Uterus (tissue), 2 donors: ENCODE results near the gene PTPRD.

Experiments
- POLR2A ChIP-seq, 2 donors: fragments of 450-650 bp; IDR thresholded peaks; one replicate each; pipeline ENCODE4 v1.6.1; 2016; ENCODE audit warnings: antibody characterized with exemption in 2 of 2, mild to moderate bottlenecking in 1 of 2, moderate library complexity in 1 of 2
- TF ChIP-seq, protein P1 (sequence below), 4 experiments: fragments of 200-600 bp in 2 of 4; fragments of 450-650 bp in 2 of 4; sonication (generic) in 2 of 4; IDR thresholded peaks; one replicate each; pipeline ENCODE4 v1.5.1; 2016 to 2019; ENCODE audit warnings: antibody characterized with exemption in 4 of 4, mild to moderate bottlenecking in 2 of 4, moderate library complexity in 1 of 4

GRCh38 chr9:8766096-8766495 lies 1846.7 kb downstream of the PTPRD start:
- TF ChIP-seq, protein P1, sequence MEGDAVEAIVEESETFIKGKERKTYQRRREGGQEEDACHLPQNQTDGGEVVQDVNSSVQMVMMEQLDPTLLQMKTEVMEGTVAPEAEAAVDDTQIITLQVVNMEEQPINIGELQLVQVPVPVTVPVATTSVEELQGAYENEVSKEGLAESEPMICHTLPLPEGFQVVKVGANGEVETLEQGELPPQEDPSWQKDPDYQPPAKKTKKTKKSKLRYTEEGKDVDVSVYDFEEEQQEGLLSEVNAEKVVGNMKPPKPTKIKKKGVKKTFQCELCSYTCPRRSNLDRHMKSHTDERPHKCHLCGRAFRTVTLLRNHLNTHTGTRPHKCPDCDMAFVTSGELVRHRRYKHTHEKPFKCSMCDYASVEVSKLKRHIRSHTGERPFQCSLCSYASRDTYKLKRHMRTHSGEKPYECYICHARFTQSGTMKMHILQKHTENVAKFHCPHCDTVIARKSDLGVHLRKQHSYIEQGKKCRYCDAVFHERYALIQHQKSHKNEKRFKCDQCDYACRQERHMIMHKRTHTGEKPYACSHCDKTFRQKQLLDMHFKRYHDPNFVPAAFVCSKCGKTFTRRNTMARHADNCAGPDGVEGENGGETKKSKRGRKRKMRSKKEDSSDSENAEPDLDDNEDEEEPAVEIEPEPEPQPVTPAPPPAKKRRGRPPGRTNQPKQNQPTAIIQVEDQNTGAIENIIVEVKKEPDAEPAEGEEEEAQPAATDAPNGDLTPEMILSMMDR (IDR thresholded peaks at IDR 0.05): no peak
- TF ChIP-seq POLR2A (IDR thresholded peaks at IDR 0.05): no peak
